ENCODE data around the gene ACAA1. TPM values are rescaled to one million over a fixed set of nuclear protein-coding genes. Genes with fewer than 3 reads are reported as not detected.
A peak's percentile ranks its signal among the peaks of the same experiment; 100 is the strongest.

The ACAA1 gene
- total RNA-seq, 1 experiment from 2014 or later, result 49.0 TPM

- no peaks in the 10 kb centered on the region for H3K9me3 ChIP-seq (ENCODE audit: control insufficient read depth in 1 of 2, insufficient read depth in 1 of 2, low read depth in 1 of 2, low read length in 2 of 2)
- H3K4me2 ChIP-seq (ENCODE audit: low read length), result peak overlapping the region; percentile 77
- H3K4me3 ChIP-seq (replicated peaks in 1 of 2; ENCODE audit: low read depth in 1 of 2, low read length in 2 of 2), result peak overlapping the region; percentile 88 to 92
- H3K9me2 ChIP-seq (ENCODE audit: insufficient read depth), result no peaks in the 10 kb centered on the region
- BruUV-seq (replicated peaks), result no TSS peak
- H3K9ac ChIP-seq (ENCODE audit: low read length), result peak overlapping the region; percentile 94
- ChIA-PET RAD21 (ENCODE audit: low non-redundant PET in 1 of 2, low total read pairs in 2 of 2, uncharacterized antibody in 2 of 2, unreplicated experiment in 2 of 2) (no interaction called here), POLR2A (interaction anchor here (0.7 to 2.4 kb wide), 3 partner anchors 29 to 315 kb away, joined by 3 to 19 read pairs (median 4); partner anchors contain the start of gene ACAA1), CTCF (interaction anchor here (0.7 to 2.0 kb wide), 2 partner anchors 12 to 24 kb away, joined by 3 to 9 read pairs; no protein-coding TSS in a partner anchor)
- peaks cover 56% of the 10 kb centered on the region for H3K79me2 ChIP-seq (ENCODE audit: insufficient read depth, low read length)
- H3K27me3 ChIP-seq (ENCODE audit: insufficient read depth, low read length), result no peaks in the 10 kb centered on the region
- peaks cover 6 to 43% of the 10 kb centered on the region in 2 experiments; a peak in 3 of 4 replicates for H3K4me1 ChIP-seq (ENCODE audit: control insufficient read depth in 1 of 2, insufficient read depth in 2 of 2, low read length in 2 of 2)
- TF ChIP-seq SP1 (IDR thresholded peaks at IDR 0.05; ENCODE audit: low read depth), result no peak
- 0 out of 2 replicates have a peak, but pooled peaks have one; percentile 42 for TF ChIP-seq ZFX (IDR thresholded peaks at IDR 0.05)
- no peak for TF ChIP-seq POLR2A (IDR thresholded peaks at IDR 0.05; ENCODE audit: borderline replicate concordance, extremely low read depth, insufficient read depth, insufficient read length)
- TF ChIP-seq CTCF (IDR thresholded peaks at IDR 0.05 in 2 of 3, conservative IDR thresholded peaks at IDR 0.05 in 1 of 3; ENCODE audit: borderline replicate concordance in 1 of 3, insufficient read depth in 1 of 3, low read depth in 2 of 3, low read length in 2 of 3), result no peak
- no peak for TF ChIP-seq YY1 (IDR thresholded peaks at IDR 0.05; ENCODE audit: extremely low read depth, insufficient replicate concordance, low read depth, low read length)
- TF ChIP-seq MAX (IDR thresholded peaks at IDR 0.05), result 0 out of 2 replicates have a peak, but pooled peaks have one; percentile 15
- peak; percentile 44; the same call in 1 of the 2 replicates for TF ChIP-seq SIN3A (IDR thresholded peaks at IDR 0.05; ENCODE audit: low read depth)
- ATAC-seq (no peak), DNase-seq (ENCODE audit: low read depth, low spot score) (no peak)
- H2AFZ ChIP-seq (ENCODE audit: low read depth, low read length, poor library complexity, severe bottlenecking), result no peak overlapping the region
- H3K27ac ChIP-seq (ENCODE audit: low read depth, low read length), result peak overlapping the region; percentile 90
- intact Hi-C loops (cut with micrococcal nuclease), result loop anchor here (2.0 kb wide), 1 partner anchor 29 kb away; the partner anchor contains the start of gene ACAA1
- H3K36me3 ChIP-seq (ENCODE audit: control insufficient read depth in 1 of 2, insufficient read depth in 2 of 2, low read length in 2 of 2), result no peaks in the 10 kb centered on the region
- H4K20me1 ChIP-seq (ENCODE audit: insufficient read depth), result peaks cover 4% of the 10 kb centered on the region; the same call in 1 of the 2 replicates
Measured at GRCh38 chr3:38165722-38166387, 28.9 kb upstream of the ACAA1 start.
